IPS-18a (cell line): ENCODE results near the gene MFAP2.
A peak's percentile ranks its signal among the peaks of the same experiment; 100 is the strongest.

Experiments used
- H3K27ac ChIP-seq: one replicate; pipeline ENCODE4 v1.5.1; 2013; ENCODE audit warnings: low read length
- H3K27me3 ChIP-seq: one replicate; pipeline ENCODE4 v1.6.1; 2013; ENCODE audit warnings: mild to moderate bottlenecking, low read length; ENCODE audit not compliant: control insufficient read depth, insufficient read depth
- H3K36me3 ChIP-seq: one replicate; pipeline ENCODE4 v1.6.1; 2013; ENCODE audit warnings: low read depth, low read length; ENCODE audit not compliant: control insufficient read depth
- H3K4me1 ChIP-seq: one replicate; pipeline ENCODE4 v1.6.1; 2013; ENCODE audit warnings: low read depth, low read length; ENCODE audit not compliant: control insufficient read depth
- H3K4me3 ChIP-seq: one replicate; pipeline ENCODE4 v1.5.1; 2013; ENCODE audit warnings: low read length
- H3K9ac ChIP-seq: one replicate; pipeline ENCODE4 v1.6.1; 2013; ENCODE audit warnings: mild to moderate bottlenecking, low read length, moderate library complexity
- H3K9me3 ChIP-seq: one replicate; pipeline ENCODE4 v1.6.1; 2013; ENCODE audit warnings: low read depth, low read length; ENCODE audit not compliant: control insufficient read depth

The MFAP2 gene

DNA sequence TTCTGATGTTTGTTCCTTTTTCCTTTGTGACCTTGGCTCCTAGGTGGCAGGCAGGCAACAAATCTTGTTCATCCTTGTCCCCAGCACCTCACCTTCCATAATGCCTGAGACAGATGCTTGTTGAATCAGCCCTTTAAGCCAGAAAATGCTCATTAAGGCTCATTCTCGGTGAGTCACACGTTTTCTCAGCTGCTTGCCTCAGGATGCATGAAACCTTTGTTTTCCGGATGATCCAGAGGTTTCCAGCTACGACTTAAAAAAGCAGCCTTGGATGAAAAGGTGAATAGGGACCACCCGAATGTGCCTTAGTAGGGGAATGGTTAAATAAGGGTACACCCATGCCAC is 35.9 kb upstream of the MFAP2 start:
- no peaks in the 10 kb centered on the region for H3K27me3 ChIP-seq
- H3K4me1 ChIP-seq: peaks cover 34% of the 10 kb centered on the region
- no peak overlapping the region for H3K27ac ChIP-seq
- no peaks in the 10 kb centered on the region for H3K9me3 ChIP-seq
- peaks cover 30% of the 10 kb centered on the region for H3K36me3 ChIP-seq
- H3K9ac ChIP-seq: no peak overlapping the region
- no peak overlapping the region for H3K4me3 ChIP-seq

DNA sequence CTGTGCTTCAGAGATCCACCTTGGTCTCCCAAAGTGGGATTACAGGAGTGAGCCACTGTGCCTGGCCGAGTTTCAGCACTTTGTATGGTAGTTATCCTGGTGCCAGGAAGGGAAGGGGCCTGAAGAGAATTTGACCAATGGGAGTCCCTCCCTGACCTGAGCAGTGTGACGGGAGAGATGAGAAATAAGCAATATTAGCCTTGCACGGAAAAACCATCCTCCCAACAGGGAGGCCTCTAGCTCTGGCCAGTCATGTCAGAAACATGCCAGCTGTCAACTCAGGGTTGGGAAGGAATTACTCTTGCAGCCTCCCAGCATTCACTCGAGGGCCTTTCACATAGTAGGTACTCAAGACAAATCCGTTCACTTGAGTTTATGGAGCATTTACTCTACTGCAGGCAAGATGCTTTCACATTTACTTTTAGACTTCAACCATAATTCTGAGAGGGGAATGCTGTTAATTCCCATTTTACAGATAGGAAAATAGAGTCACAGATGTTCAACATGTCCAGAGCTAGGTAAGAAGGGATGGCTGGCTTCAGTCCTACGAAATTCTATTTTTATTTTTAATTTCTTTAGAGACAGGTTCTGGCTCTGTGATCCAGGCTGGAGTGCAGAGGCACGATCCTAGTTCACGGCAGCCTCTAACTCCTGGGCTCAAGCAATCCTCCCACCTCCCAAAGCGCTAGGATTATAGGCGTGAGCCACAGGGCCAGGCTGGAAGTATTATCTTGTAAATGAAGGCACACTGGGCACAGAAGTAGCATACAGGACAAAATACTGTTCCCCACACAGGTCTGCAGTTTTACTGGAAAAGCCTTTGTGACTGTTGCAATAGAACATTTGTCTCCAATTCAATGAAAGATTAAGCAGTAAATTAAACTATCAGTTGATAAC is 34.5 kb upstream of the MFAP2 start:
- no peak overlapping the region for H3K4me3 ChIP-seq
- H3K9ac ChIP-seq: no peak overlapping the region
- H3K36me3 ChIP-seq: peaks cover 16% of the 10 kb centered on the region
- peaks cover 40% of the 10 kb centered on the region for H3K4me1 ChIP-seq
- no peak overlapping the region for H3K27ac ChIP-seq
- H3K27me3 ChIP-seq: peaks cover 4% of the 10 kb centered on the region
- H3K9me3 ChIP-seq: no peaks in the 10 kb centered on the region

DNA sequence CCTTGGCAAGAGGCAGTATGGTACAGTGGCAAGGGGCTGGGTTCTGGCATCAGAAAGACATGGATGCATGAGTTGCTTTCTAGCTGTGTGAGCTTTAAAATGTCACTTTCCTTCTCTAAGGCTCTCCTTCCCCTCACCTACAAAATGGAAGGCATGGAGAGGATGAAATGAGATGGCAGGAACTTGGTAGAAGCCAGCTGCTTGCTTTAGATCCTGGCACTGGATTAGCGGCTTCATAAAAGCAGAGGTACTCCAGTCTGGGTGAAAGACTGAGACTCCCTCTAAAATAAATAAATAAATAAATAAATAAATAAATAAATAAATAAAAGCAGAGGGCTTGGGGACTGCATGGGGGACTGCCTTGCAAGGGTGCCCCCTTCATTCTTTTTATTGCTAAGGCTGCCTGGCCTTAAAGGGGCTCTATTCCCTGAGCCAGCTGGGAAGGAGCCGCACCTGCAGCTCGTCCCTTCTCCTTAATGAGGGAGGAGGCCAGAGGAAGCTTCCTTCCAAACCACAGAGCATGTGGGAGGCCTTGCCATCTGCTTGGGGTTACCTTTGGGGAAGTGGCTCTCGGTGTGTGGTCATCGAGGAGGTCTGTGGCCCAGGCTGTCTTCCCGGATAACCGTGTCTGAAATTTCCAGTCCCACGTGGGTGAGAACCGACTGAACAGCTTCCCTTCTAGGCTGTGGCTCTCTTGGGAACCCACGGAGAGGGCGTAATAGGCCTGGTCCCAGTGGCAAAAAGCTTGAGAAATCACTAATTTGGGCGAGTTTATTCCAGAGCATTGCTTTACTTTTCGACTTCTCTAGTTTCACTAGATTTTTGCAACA is 33.3 kb upstream of the MFAP2 start:
- Histone ChIP-seq H3K4me1 (peaks cover 40% of the 10 kb centered on the region), H3K27ac (no peak overlapping the region), H3K36me3 (peaks cover 6% of the 10 kb centered on the region), H3K9me3 (no peaks in the 10 kb centered on the region), H3K4me3 (no peak overlapping the region), H3K9ac (no peak overlapping the region), H3K27me3 (peaks cover 4% of the 10 kb centered on the region)

- Histone ChIP-seq H3K27me3 (peaks cover 4% of the 10 kb centered on the region), H3K4me3 (no peak overlapping the region), H3K36me3 (no peaks in the 10 kb centered on the region), H3K9ac (no peak overlapping the region), H3K27ac (no peak overlapping the region), H3K9me3 (no peaks in the 10 kb centered on the region), H3K4me1 (peaks cover 40% of the 10 kb centered on the region)
Observed at GRCh38 chr1:17012775-17013490, 32.5 kb upstream of the MFAP2 start.

DNA sequence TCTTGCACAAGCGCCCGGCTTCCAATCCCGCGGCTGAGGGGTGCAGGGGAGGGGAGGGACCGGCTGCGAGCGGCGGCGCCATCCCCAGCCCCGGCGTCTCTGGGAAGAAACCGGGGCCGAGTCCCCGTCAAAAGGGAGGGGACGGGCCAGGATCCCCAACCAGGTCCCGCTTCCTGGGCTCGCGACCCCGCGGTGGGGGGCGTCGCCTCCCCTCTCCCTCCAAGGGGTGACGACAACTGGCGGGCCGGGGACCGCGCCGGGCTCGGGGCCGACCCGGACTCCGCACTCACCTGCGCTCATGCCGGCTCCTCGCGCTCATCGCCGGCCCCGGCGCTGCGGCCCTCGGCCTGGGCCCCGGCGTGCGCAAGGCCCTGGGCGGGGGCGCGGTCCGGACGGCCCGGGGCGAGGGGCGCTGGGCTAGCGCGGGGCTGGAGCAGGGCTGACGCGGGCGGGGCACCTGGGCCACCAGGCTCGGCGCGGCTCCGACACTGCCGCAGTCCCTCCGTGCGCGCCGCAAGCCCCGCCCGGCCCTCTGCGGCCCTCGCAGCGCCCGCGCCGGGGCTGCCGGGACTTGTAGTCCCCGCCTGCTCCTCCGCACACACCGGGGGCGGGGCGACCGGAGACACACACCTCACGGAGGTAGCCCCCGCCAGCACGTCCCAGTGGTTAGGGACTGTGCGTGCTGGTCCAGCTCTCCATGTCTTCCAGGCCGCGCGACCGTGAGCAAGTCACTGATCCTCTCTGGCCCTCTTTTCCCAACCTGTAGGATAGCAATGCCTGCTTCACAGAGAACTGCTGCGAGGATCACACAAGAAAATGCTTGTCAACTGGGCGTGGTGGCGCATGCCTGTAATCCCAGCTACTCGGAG is 31.3 kb upstream of the MFAP2 start, which contains the start of gene ATP13A2:
ATP13A2 (minus strand) TSS at position 490 of the 869 bp plus-strand sequence; CDS start at position 300, 190 bp downstream.
- Histone ChIP-seq H3K9ac (peak within 1 kb of the TSS; percentile 34), H3K27me3 (peaks cover 4% of the 10 kb centered on the region), H3K4me3 (peak within 1 kb of the TSS; percentile 77), H3K4me1 (peaks cover 40% of the 10 kb centered on the region), H3K36me3 (no peaks in the 10 kb centered on the region), H3K27ac (no peak within 1 kb of the TSS), H3K9me3 (no peaks in the 10 kb centered on the region)

DNA sequence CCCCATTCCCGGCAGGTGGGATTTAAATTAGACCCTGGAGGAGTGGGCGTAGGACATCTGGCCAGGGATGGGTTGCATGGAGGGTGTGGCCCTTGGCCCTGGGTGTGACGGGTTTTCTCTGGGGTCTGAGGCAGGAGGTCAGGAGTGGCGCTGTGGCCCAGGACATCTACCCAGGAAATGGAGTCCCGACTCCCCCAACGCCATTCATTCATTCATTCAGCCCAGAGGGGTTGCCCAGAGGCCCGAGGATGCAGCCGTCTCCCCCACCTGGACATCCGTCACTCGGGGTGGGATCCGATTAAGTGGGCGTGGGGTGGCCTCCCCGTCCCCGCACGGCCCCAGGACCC is 30.6 kb upstream of the MFAP2 start:
- peak overlapping the region; percentile 77 for H3K4me3 ChIP-seq
- H3K9me3 ChIP-seq: no peaks in the 10 kb centered on the region
- H3K27me3 ChIP-seq: peaks cover 4% of the 10 kb centered on the region
- H3K9ac ChIP-seq: peak overlapping the region; percentile 34
- H3K36me3 ChIP-seq: no peaks in the 10 kb centered on the region
- H3K4me1 ChIP-seq: peaks cover 36% of the 10 kb centered on the region
- no peak overlapping the region for H3K27ac ChIP-seq

DNA sequence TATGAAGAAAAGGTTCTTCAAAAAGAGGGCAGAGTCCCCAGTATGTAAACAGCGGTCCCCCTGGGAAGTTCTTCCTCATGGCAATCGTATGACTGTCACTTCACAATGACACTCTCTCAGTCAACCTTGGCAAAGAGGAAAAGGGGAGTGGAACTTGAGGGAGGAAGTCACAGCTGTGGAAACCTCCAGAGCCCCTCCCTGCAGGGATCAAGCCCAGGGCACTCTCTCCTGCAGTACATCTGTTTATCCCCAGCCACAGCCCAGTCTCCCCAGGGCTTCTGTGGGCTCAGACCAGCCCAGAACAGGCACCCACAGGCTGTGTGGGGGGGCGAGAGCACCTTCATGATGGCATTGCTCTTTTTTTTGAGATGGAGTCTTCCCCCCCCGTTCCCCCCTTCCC is 29.3 kb upstream of the MFAP2 start:
- Histone ChIP-seq H3K4me1 (peaks cover 24% of the 10 kb centered on the region), H3K27ac (no peak overlapping the region), H3K4me3 (no peak overlapping the region), H3K9me3 (no peaks in the 10 kb centered on the region), H3K27me3 (peaks cover 4% of the 10 kb centered on the region), H3K36me3 (peaks cover 3% of the 10 kb centered on the region), H3K9ac (no peak overlapping the region)

- Histone ChIP-seq H3K36me3 (peaks cover 12% of the 10 kb centered on the region), H3K9ac (no peak overlapping the region), H3K9me3 (no peaks in the 10 kb centered on the region), H3K27ac (no peak overlapping the region), H3K27me3 (peaks cover 4% of the 10 kb centered on the region), H3K4me1 (peaks cover 17% of the 10 kb centered on the region), H3K4me3 (no peak overlapping the region)
Observed at GRCh38 chr1:17008208-17008855, 27.9 kb upstream of the MFAP2 start.

DNA sequence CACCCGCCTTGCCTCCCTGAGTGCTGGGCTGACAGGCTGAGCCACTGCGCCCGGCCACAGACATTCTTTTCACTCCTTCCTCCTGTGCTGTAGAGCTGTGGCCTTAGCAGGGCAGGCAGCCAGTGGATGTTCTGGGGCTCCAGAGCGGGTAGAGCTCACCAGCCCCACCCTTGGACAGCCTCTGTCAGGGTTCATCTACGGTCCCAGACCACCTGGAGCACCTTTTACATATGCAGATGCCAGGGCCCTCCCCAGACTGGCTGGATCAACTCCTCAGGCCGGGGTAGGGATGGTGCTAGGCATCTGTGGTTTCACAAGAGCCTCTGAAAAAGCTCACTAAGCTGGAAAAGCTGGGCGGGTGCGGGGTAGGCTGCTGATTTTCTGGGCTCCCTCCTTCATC is 26.7 kb upstream of the MFAP2 start:
- H3K27me3 ChIP-seq: peaks cover 4% of the 10 kb centered on the region
- H3K4me1 ChIP-seq: peaks cover 6% of the 10 kb centered on the region
- no peak overlapping the region for H3K9ac ChIP-seq
- no peak overlapping the region for H3K27ac ChIP-seq
- no peaks in the 10 kb centered on the region for H3K9me3 ChIP-seq
- no peak overlapping the region for H3K4me3 ChIP-seq
- H3K36me3 ChIP-seq: peaks cover 16% of the 10 kb centered on the region

DNA sequence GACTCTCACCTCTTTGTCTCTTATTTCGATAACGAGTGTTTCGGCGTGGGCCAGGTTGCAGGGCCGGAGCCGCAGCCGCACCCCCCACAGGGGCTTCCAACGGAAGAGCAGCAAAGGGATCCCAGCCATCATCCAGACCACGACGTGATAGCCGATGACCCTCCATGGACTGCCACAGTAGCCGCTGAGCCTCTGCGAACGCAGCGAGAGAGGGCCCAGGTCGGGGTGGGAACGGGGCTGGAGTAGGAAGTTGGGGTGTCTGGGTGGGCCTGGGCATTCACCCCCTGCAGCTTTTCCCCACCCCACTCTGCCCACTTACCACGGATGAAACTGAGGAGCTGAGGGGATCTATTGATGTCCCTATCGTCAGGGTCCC is 24.9 kb upstream of the MFAP2 start:
- H3K9ac ChIP-seq: no peak overlapping the region
- no peaks in the 10 kb centered on the region for H3K4me1 ChIP-seq
- H3K27ac ChIP-seq: no peak overlapping the region
- peaks cover 25% of the 10 kb centered on the region for H3K36me3 ChIP-seq
- no peaks in the 10 kb centered on the region for H3K9me3 ChIP-seq
- H3K4me3 ChIP-seq: no peak overlapping the region
- no peaks in the 10 kb centered on the region for H3K27me3 ChIP-seq
